OCI-LY7 (cell line): ENCODE results near the gene PIGC. TPM values are rescaled to one million over a fixed set of nuclear protein-coding genes. Genes with fewer than 3 reads are reported as not detected.

ENCODE experiments used
- BruUV-seq: library from RNA; stranded (reverse); fragments of 400-500 nt; replicated peaks from 2 replicates; lab custom pipeline; 2021; lab: Mats Ljungman, UMichigan
- CTCF ChIA-PET: fragments of 300-600 bp; sonication (Branson Sonifier 250); formaldehyde crosslinking; loops from one replicate; lab custom pipeline; 2022; ENCODE audit warnings: antibody characterized with exemption; ENCODE audit not compliant: unreplicated experiment; lab: Charles Lee
- POLR2A ChIA-PET: fragments of 300-600 bp; sonication (Branson Sonifier 250); formaldehyde crosslinking; loops from one replicate; lab custom pipeline; 2022; ENCODE audit warnings: antibody characterized with exemption; lab: Charles Lee
- DNase-seq: peaks from one replicate; pipeline ENCODE4 v3.0.0-alpha.2; 2015; ENCODE audit warnings: low spot score
- H2AFZ ChIP-seq: fragments of 200-600 bp; sonication (generic), shearing (Covaris generic); 2 replicates; pipeline ENCODE4 v1.6.1; 2014; ENCODE audit warnings: mild to moderate bottlenecking, antibody characterized with exemption, low read length, moderate library complexity
- H3K27ac ChIP-seq: fragments of 200-600 bp; sonication (generic); 2 replicates; pipeline ENCODE4 v1.5.1; 2014; ENCODE audit warnings: mixed run types, low read depth, mild to moderate bottlenecking, moderate library complexity, low read length, inconsistent platforms; ENCODE audit not compliant: poor library complexity, severe bottlenecking
- H3K36me3 ChIP-seq: fragments of 200-600 bp; sonication (generic); 2 replicates; pipeline ENCODE4 v1.6.1; 2014; ENCODE audit warnings: mild to moderate bottlenecking, antibody characterized with exemption, low read length, moderate library complexity, mixed read lengths; ENCODE audit not compliant: insufficient read depth
- H3K4me1 ChIP-seq: fragments of 200-600 bp; sonication (generic); 2 replicates; pipeline ENCODE4 v1.5.1; 2014; ENCODE audit warnings: mild to moderate bottlenecking, low read length; ENCODE audit not compliant: insufficient read depth, poor library complexity, severe bottlenecking
- H3K4me2 ChIP-seq: fragments of 200-600 bp; sonication (generic); 2 replicates; pipeline ENCODE4 v1.6.1; 2014; ENCODE audit warnings: mild to moderate bottlenecking, low read length
- H3K4me3 ChIP-seq: fragments of 200-600 bp; sonication (generic); 2 replicates; pipeline ENCODE4 v1.5.1; 2014; ENCODE audit warnings: mild to moderate bottlenecking, low read depth, low read length; ENCODE audit not compliant: poor library complexity, severe bottlenecking
- H3K79me2 ChIP-seq: fragments of 200-600 bp; sonication (generic); 2 replicates; pipeline ENCODE4 v1.6.1; 2016; ENCODE audit warnings: low read depth, mild to moderate bottlenecking, low read length, moderate library complexity, mixed read lengths; ENCODE audit not compliant: insufficient read depth
- H3K9me2 ChIP-seq: fragments of 200-600 bp; sonication (generic); 2 replicates; pipeline ENCODE4 v1.6.1; 2016; ENCODE audit warnings: mild to moderate bottlenecking, low read length, mixed read lengths; ENCODE audit not compliant: insufficient read depth
- H3K9me3 ChIP-seq: fragments of 200-600 bp; sonication (generic); 2 replicates; pipeline ENCODE4 v1.6.1; 2014; ENCODE audit warnings: mild to moderate bottlenecking, mixed run types, low read length, mixed read lengths
- H4K20me1 ChIP-seq: fragments of 200-600 bp; sonication (generic); 2 replicates; pipeline ENCODE4 v1.6.1; 2014; ENCODE audit warnings: mild to moderate bottlenecking, antibody characterized with exemption, low read length, moderate library complexity, mixed read lengths; ENCODE audit not compliant: insufficient read depth
- EZH2phosphoT487 ChIP-seq: fragments of 200-600 bp; sonication (generic); IDR thresholded peaks from 2 replicates; pipeline ENCODE4 v1.6.1; 2018; ENCODE audit warnings: low read depth, borderline replicate concordance, mild to moderate bottlenecking, mixed run types, antibody characterized with exemption, low read length, moderate library complexity, mixed read lengths
- intact Hi-C: fragments of 100-400 bp; cut with micrococcal nuclease; formaldehyde crosslinking; loops from one replicate; pipeline ENCODE4 v1.10.0; 2022; ENCODE audit not compliant: unreplicated experiment
- total RNA-seq, 2 experiments: library from RNA; depleted of rRNA in 1 of 2; stranded (reverse); fragments of >200 nt in 1 of 2; shearing (Covaris generic) in 1 of 2; gene quantifications; 2 replicates each; pipeline ENCODE4 v1.2.3, GENCODE V29; 2014 to 2022
- TF ChIP-seq, protein P1 (sequence below): fragments of 200-600 bp; sonication (generic); conservative IDR thresholded peaks from 2 replicates; pipeline ENCODE4 v1.5.1; 2014; ENCODE audit warnings: mild to moderate bottlenecking, antibody characterized with exemption, low read length, moderate library complexity, mixed read lengths

The PIGC gene
- total RNA-seq, 2 experiments from 2014 or later = 15.4 to 18.4 TPM

DNA sequence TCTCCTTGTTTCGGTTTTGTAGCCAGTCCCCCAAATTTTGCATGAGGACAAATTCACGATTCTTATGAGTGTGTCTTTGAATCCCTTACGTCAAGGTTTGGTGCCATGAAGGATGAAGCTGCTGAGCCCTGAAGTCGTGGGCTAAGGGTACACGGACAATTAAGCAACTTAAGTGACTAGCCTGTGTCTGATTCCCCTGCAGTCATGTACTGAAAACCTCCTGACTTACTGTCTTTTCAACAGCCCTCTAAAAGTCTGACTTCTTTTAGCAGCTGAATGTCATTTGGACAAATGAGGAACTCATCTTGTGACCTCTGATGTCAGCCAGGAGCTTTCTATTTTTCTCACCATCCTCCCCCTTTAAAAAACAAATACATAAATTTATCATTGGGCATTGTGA is 50.5 kb downstream of the PIGC start:
- POLR2A ChIA-PET = interaction anchor here (0.6 to 3.6 kb wide), 6 partner anchors 12 to 641 kb away, joined by 3 to 18 read pairs (median 3); no protein-coding TSS in a partner anchor
- BruUV-seq = no TSS peak
- Histone ChIP-seq H3K9me2 (no peaks in the 10 kb centered on the region), H4K20me1 (no peaks in the 10 kb centered on the region), H3K27ac (no peak overlapping the region), H3K79me2 (no peaks in the 10 kb centered on the region), H2AFZ (peak overlapping the region; percentile 77; the same call in 1 of the 2 replicates), H3K36me3 (no peaks in the 10 kb centered on the region), H3K4me3 (peak overlapping the region; percentile 31), H3K4me2 (peak overlapping the region; percentile 60), H3K4me1 (peaks cover 44% of the 10 kb centered on the region), H3K9me3 (no peaks in the 10 kb centered on the region)
- DNase-seq = peak; percentile 19
- TF ChIP-seq, protein P1, sequence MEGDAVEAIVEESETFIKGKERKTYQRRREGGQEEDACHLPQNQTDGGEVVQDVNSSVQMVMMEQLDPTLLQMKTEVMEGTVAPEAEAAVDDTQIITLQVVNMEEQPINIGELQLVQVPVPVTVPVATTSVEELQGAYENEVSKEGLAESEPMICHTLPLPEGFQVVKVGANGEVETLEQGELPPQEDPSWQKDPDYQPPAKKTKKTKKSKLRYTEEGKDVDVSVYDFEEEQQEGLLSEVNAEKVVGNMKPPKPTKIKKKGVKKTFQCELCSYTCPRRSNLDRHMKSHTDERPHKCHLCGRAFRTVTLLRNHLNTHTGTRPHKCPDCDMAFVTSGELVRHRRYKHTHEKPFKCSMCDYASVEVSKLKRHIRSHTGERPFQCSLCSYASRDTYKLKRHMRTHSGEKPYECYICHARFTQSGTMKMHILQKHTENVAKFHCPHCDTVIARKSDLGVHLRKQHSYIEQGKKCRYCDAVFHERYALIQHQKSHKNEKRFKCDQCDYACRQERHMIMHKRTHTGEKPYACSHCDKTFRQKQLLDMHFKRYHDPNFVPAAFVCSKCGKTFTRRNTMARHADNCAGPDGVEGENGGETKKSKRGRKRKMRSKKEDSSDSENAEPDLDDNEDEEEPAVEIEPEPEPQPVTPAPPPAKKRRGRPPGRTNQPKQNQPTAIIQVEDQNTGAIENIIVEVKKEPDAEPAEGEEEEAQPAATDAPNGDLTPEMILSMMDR = no peak
- TF ChIP-seq EZH2phosphoT487 = no peak
- intact Hi-C loops = loop anchor here (5.0 kb wide), 1 partner anchor 139 kb away; the partner anchor contains the start of gene SUCO
- CTCF ChIA-PET = no interaction called here

DNA sequence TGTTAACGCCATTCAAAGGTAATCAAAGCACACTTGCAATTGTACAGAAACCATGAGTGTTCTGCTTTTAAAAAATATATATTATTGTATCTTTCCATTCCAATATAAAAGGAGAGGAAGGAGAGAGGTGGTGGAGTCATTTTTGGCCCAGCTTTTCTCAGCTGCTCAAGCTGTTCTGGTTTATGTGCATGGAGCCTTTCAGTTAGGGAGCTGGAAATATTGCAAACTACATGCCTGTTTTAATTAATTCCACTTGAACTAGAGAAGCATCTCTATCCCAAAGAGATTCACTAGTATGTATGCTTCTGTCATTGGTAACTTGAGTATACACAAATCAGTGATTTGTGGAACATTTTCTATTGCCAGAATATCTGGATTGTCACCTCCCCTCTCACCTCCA is 51.9 kb downstream of the PIGC start:
- no peaks in the 10 kb centered on the region for H3K9me3 ChIP-seq
- no peak overlapping the region for H3K27ac ChIP-seq
- DNase-seq = no peak
- TF ChIP-seq EZH2phosphoT487 = no peak
- TF ChIP-seq, protein P1 = no peak
- POLR2A ChIA-PET = interaction anchor here (0.5 to 3.6 kb wide), 5 partner anchors 11 to 140 kb away, joined by 3 to 18 read pairs (median 4); no protein-coding TSS in a partner anchor
- CTCF ChIA-PET = no interaction called here
- H2AFZ ChIP-seq = peak overlapping the region; percentile 65; the same call in 1 of the 2 replicates
- intact Hi-C loops = loop anchor here (5.0 kb wide), 1 partner anchor 140 kb away; the partner anchor contains the start of gene SUCO
- no peaks in the 10 kb centered on the region for H3K9me2 ChIP-seq
- no peaks in the 10 kb centered on the region for H3K36me3 ChIP-seq
- no peaks in the 10 kb centered on the region for H4K20me1 ChIP-seq
- H3K4me3 ChIP-seq = no peak overlapping the region
- H3K79me2 ChIP-seq = no peaks in the 10 kb centered on the region
- H3K4me2 ChIP-seq = peak overlapping the region; percentile 63; the same call in 1 of the 2 replicates
- H3K4me1 ChIP-seq = peaks cover 44% of the 10 kb centered on the region
- BruUV-seq = no TSS peak

Other genes with a start within 250 kb of the PIGC start
- not detected in 2 replicates for gene C1orf105, start 23.4 kb downstream of the PIGC start, total RNA-seq (2014; rRNA removed; shearing (Covaris generic))
- gene C1orf105, start 23.4 kb downstream of the PIGC start, total RNA-seq (2022) = not detected in 2 replicates
- 19.4 and 22.9 TPM in 2 replicates for gene SUCO, start 89.1 kb upstream of the PIGC start, total RNA-seq (2014; rRNA removed; shearing (Covaris generic))
- 42.3 and 45.0 TPM in 2 replicates for gene SUCO, start 89.1 kb upstream of the PIGC start, total RNA-seq (2022)
- not detected in 2 replicates for gene FASLG, start 215.0 kb upstream of the PIGC start, total RNA-seq (2014; rRNA removed; shearing (Covaris generic))
- not detected in 2 replicates for gene FASLG, start 215.0 kb upstream of the PIGC start, total RNA-seq (2022)